ENCODE results near the gene EFEMP2. TPM values are rescaled to one million over a fixed set of nuclear protein-coding genes. Genes with fewer than 3 reads are reported as not detected.

EFEMP2 gene
- total RNA-seq, 1 donor from 2014 or later: 9.2 TPM

- Histone ChIP-seq H3K9ac (no peak overlapping the region), H3K4me3 (no peak overlapping the region), H3K4me2 (no peak overlapping the region), H3K9me3 (ENCODE audit: low read depth) (no peaks in the 10 kb centered on the region), H4K20me1 (ENCODE audit: low read depth) (peaks cover 11% of the 10 kb centered on the region), H3K36me3 (no peaks in the 10 kb centered on the region), H3K4me1 (peaks cover 4% of the 10 kb centered on the region), H2AFZ (replicated peaks) (no peak overlapping the region), H3K27me3 (peaks cover 17% of the 10 kb centered on the region), H3K27ac (no peak overlapping the region), H3F3A (ENCODE audit: low read depth) (peaks cover 29% of the 10 kb centered on the region), H3K79me2 (ENCODE audit: low read depth) (no peaks in the 10 kb centered on the region)
- Mint-ChIP-seq H3K4me3 (no peak overlapping the region), H3K9me3 (no peaks in the 10 kb centered on the region), H3K36me3 (peaks cover 2% of the 10 kb centered on the region), H3K4me1 (peaks cover 35% of the 10 kb centered on the region), H3K27me3 (ENCODE audit: insufficient read depth, low read depth) (peaks cover 17% of the 10 kb centered on the region), H3K27ac (no peak overlapping the region)
- TF ChIP-seq CTCF (IDR thresholded peaks at IDR 0.05): no peak
- TF ChIP-seq EZH2phosphoT487 (IDR thresholded peaks at IDR 0.05): no peak
- no peak for TF ChIP-seq EZH2 (IDR thresholded peaks at IDR 0.05)
- DNase-seq (ENCODE audit: low spot score): no peak
Observed at GRCh38 chr11:65869643-65870306, 2.8 kb downstream of the EFEMP2 start.

- Histone ChIP-seq H3K4me3 (no peak overlapping the region), H3K79me2 (ENCODE audit: low read depth) (no peaks in the 10 kb centered on the region), H3K9me3 (ENCODE audit: low read depth) (no peaks in the 10 kb centered on the region), H3K36me3 (no peaks in the 10 kb centered on the region), H3K27me3 (peaks cover 17% of the 10 kb centered on the region), H3K4me2 (no peak overlapping the region), H4K20me1 (ENCODE audit: low read depth) (peaks cover 11% of the 10 kb centered on the region), H3K27ac (no peak overlapping the region), H3K9ac (no peak overlapping the region), H2AFZ (replicated peaks) (no peak overlapping the region), H3K4me1 (peaks cover 4% of the 10 kb centered on the region), H3F3A (ENCODE audit: low read depth) (peaks cover 29% of the 10 kb centered on the region)
- no peak overlapping the region for H3K4me3 Mint-ChIP-seq
- TF ChIP-seq CTCF (IDR thresholded peaks at IDR 0.05): no peak
- TF ChIP-seq EZH2phosphoT487 (IDR thresholded peaks at IDR 0.05): no peak
- no peak for TF ChIP-seq EZH2 (IDR thresholded peaks at IDR 0.05)
- H3K9me3 Mint-ChIP-seq: no peaks in the 10 kb centered on the region
- DNase-seq (ENCODE audit: low spot score): no peak
- H3K27me3 Mint-ChIP-seq (ENCODE audit: insufficient read depth, low read depth): peaks cover 18% of the 10 kb centered on the region
- H3K36me3 Mint-ChIP-seq: peaks cover 4% of the 10 kb centered on the region
- no peak overlapping the region for H3K27ac Mint-ChIP-seq
- H3K4me1 Mint-ChIP-seq: peaks cover 35% of the 10 kb centered on the region
Observed at GRCh38 chr11:65868907-65869306, 3.7 kb downstream of the EFEMP2 start.

- Mint-ChIP-seq H3K27ac (no peak overlapping the region), H3K4me1 (peaks cover 34% of the 10 kb centered on the region), H3K36me3 (peaks cover 4% of the 10 kb centered on the region), H3K27me3 (ENCODE audit: insufficient read depth, low read depth) (peaks cover 20% of the 10 kb centered on the region), H3K9me3 (no peaks in the 10 kb centered on the region), H3K4me3 (peak overlapping the region; percentile 71)
- H3K79me2 ChIP-seq (ENCODE audit: low read depth): no peaks in the 10 kb centered on the region
- peak; percentile 80 for DNase-seq (ENCODE audit: low spot score)
- H3F3A ChIP-seq (ENCODE audit: low read depth): peaks cover 27% of the 10 kb centered on the region
- no peaks in the 10 kb centered on the region for H3K36me3 ChIP-seq
- H2AFZ ChIP-seq (replicated peaks): peak overlapping the region; percentile 23
- no peak overlapping the region for H3K9ac ChIP-seq
- H3K4me2 ChIP-seq: peak overlapping the region; percentile 76
- H3K27me3 ChIP-seq: peaks cover 15% of the 10 kb centered on the region
- peaks cover 11% of the 10 kb centered on the region for H4K20me1 ChIP-seq (ENCODE audit: low read depth)
- no peak overlapping the region for H3K27ac ChIP-seq
- TF ChIP-seq CTCF (IDR thresholded peaks at IDR 0.05) (no peak), EZH2phosphoT487 (IDR thresholded peaks at IDR 0.05) (no peak), EZH2 (IDR thresholded peaks at IDR 0.05) (no peak)
- peak overlapping the region; percentile 54 for H3K4me3 ChIP-seq
- no peaks in the 10 kb centered on the region for H3K9me3 ChIP-seq (ENCODE audit: low read depth)
- H3K4me1 ChIP-seq: peaks cover 4% of the 10 kb centered on the region
Observed at GRCh38 chr11:65868076-65868667, 4.4 kb downstream of the EFEMP2 start.

Data from neural progenitor cell (in vitro differentiated cells).